Measurements from ENCODE around the gene DYNLL2. TPM values are rescaled to one million over a fixed set of nuclear protein-coding genes. Genes with fewer than 3 reads are reported as not detected.
"Not testable (repeated sequence)": the region's sequence is repeated elsewhere in the genome, so short reads cannot be mapped to it uniquely, and the experiment has no call there.

Gene DYNLL2
- total RNA-seq, 1 donor from 2014 or later = 14.4 TPM

DNA sequence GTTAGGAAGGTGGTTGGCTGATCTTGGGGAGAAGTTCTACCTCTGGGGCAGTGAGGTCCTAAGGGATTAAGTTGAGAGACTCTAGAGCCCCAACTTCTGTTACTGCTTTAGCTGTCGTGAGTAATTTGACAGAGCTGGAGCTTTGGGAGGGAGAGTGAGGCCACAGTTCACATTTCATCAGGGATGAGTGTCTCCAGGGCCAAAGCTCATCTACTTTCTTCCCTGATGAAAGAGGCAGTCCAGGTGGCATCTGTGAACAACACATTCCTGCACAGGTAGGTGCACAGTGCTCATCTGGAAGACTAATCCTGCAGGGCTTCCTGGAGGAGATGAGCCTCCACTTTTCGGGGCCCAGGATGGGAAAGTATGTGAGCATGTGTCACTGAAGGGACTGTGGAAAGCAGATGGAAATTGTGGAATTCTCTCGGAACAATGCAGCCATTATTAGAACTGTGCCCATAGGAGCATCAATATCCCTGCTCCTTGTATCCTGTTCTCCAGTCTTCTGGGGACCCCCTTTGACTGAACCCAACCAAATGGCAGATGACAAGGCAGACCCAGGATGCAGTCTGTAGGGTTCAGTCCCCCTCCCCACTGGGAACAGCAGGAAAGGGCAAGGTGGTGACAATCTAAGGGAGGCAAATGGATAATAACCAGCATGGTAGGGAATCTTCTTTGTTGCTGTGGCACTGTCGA lies 9.0 kb downstream of the DYNLL2 start:
- TF ChIP-seq, protein P1, sequence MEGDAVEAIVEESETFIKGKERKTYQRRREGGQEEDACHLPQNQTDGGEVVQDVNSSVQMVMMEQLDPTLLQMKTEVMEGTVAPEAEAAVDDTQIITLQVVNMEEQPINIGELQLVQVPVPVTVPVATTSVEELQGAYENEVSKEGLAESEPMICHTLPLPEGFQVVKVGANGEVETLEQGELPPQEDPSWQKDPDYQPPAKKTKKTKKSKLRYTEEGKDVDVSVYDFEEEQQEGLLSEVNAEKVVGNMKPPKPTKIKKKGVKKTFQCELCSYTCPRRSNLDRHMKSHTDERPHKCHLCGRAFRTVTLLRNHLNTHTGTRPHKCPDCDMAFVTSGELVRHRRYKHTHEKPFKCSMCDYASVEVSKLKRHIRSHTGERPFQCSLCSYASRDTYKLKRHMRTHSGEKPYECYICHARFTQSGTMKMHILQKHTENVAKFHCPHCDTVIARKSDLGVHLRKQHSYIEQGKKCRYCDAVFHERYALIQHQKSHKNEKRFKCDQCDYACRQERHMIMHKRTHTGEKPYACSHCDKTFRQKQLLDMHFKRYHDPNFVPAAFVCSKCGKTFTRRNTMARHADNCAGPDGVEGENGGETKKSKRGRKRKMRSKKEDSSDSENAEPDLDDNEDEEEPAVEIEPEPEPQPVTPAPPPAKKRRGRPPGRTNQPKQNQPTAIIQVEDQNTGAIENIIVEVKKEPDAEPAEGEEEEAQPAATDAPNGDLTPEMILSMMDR (conservative IDR thresholded peaks at IDR 0.05; ENCODE audit: low read depth, low read length) = no peak
- H3K4me3 ChIP-seq (ENCODE audit: low read depth, low read length) = no peak overlapping the region
- no peak for DNase-seq (ENCODE audit: low read depth)

DNA sequence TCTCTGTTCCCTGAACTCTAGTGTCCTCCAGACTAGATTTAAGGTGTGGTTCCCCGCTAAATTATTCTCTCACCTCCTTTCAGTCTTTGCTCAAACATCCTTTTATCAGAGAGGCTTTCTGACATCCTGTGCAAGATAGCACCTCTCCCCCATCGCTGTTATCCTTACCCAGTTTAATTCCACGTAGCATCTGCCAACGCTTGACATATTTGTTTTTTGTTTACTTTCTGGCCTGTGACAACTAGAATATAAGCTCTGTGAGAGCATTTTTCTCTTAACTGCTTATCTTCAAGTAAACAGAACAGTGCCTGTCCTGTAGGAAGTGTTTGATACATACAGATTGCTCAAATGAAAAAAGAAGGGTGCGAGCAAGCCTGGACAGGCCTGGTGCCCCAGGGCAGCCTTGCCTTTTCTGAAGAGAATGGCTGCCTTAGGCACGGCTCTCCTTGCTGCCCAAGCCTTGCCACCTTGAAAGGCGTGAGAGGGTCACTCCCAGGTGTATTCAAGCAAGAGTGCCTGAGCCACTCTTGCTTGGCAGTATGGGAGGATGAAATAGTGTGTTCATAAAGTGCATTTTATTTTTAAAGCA lies 9.7 kb downstream of the DYNLL2 start:
- TF ChIP-seq, protein P1 (conservative IDR thresholded peaks at IDR 0.05; ENCODE audit: low read depth, low read length) = no peak
- H3K4me3 ChIP-seq (ENCODE audit: low read depth, low read length) = no peak overlapping the region
- DNase-seq (ENCODE audit: low read depth) = no peak

DNA sequence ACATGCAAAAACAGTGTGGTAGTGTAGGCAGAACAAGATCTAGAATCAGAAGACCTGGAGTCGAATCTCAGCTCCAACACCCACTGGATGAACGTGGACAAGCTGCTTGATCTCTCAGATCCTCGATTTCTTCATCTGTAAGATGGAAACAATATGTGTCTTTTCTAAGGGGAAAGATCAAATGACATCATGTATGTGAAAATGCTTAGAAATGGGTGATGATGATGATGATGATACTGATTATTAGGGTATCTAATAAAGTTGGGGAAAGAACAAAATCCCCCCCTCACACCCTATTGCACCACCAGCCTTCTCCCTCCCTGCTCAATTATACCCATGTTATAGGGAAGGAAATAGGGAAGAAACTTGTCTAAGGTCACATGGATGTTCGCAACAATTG lies 10.9 kb downstream of the DYNLL2 start:
- no peak for DNase-seq (ENCODE audit: low read depth)
- TF ChIP-seq, protein P1 (conservative IDR thresholded peaks at IDR 0.05; ENCODE audit: low read depth, low read length) = no peak
- H3K4me3 ChIP-seq (ENCODE audit: low read depth, low read length) = no peak overlapping the region

DNA sequence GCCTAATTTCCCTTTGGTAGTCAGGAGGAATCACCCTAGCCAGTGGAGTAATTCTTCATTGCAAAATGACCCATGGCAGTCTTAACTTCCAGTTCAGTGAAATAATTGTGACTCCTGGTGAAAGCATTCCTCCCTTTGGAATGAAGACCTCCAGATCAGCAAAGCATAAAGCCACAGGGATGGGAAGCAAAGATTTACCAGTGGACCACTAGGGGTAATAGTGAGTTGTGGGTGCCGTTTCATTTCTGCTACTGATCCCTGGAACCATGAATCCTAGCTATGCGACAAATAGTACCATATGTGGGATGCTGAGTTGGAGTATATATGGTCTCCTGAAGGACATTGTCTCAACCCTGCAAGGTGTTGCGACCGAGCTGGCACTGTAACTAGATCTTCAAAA lies 13.7 kb downstream of the DYNLL2 start:
- DNase-seq (ENCODE audit: low read depth) = no peak
- TF ChIP-seq, protein P1 (conservative IDR thresholded peaks at IDR 0.05; ENCODE audit: low read depth, low read length) = peak; percentile 34
- no peak overlapping the region for H3K4me3 ChIP-seq (ENCODE audit: low read depth, low read length)

DNA sequence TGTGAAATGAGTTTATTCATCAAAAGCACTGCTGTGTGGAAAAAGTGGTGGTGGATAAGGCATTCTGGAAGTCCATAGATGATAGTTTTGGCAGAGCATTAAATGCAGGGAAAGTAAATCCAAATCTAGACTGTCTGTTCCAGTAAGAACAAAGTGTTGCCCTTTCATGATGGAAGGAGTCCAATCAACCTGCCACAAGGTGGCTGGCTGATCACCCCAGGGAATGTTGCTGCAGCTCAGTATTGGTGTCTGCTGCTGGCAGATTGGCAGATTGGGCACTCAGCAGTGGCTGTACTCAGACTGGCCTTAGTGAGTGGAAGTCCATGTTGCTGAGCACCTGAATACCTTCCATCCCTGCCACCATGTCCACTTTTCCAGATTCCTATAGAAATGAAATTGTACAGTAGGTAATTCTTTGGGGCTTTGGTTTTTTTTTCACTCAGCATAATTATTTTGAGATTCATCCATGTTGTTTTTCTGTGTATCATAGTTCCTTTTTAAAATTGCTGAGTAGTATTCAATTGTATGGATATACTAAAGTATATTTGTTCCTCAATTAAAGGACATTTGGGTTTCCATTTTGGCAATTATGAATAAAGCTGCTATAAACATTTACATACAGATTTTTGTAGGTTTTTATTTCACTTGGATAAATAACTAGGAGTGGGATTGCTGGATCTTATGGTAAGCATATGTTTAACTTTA lies 14.3 kb downstream of the DYNLL2 start:
- H3K4me3 ChIP-seq (ENCODE audit: low read depth, low read length) = no peak overlapping the region
- no peak for DNase-seq (ENCODE audit: low read depth)
- TF ChIP-seq, protein P1 (conservative IDR thresholded peaks at IDR 0.05; ENCODE audit: low read depth, low read length) = no peak

DNA sequence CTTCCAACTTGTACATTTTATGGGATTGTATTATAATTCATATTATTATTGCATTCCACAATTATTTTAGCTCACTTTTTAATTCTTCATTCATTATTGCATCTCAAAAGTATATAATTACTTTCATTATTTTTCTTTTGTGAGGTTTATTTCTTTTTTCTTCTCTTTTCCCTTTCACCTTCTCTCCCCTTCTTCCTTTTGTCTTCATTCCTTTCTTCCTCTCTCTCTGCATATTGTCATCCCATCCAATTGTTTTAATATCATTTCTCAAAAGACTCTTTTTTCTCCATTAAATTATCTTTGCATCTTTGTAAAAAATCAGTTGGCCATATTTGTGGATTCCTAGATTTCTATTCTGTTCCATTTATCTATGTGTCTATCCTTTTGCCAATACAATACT lies 17.3 kb downstream of the DYNLL2 start:
- no peak for DNase-seq (ENCODE audit: low read depth)
- no peak overlapping the region for H3K4me3 ChIP-seq (ENCODE audit: low read depth, low read length)
- TF ChIP-seq, protein P1 (conservative IDR thresholded peaks at IDR 0.05; ENCODE audit: low read depth, low read length) = no peak

DNA sequence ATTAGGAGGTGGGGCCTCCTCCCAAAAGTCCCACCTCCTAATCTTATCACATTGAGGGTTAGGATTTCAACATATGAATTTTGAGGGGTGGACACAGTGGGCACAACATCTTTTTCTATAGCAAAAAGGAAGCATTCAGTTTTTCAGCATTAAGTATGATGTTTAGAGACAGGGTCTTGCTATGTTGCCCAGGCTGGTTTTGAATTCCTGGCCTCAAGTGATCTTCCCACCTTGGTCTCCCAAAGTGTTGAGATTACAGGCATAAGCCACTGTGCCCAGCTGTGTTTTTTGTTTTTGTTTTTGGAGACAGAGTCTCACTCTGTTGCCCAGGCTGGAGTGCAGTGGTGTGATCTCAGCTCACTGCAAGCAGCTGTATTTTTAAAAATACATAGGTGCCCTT lies 18.7 kb downstream of the DYNLL2 start:
- H3K4me3 ChIP-seq (ENCODE audit: low read depth, low read length); DNase-seq (ENCODE audit: low read depth): not testable (repeated sequence)
